DMS53 (cell line): Measurements from ENCODE around the gene USP25.
"Not testable (repeated sequence)": the region's sequence is repeated elsewhere in the genome, so short reads cannot be mapped to it uniquely, and the experiment has no call there.

Experiments used
- DNase-seq: peaks from one replicate; lab custom pipeline; 2025; lab: John Stamatoyannopoulos, UW

The USP25 gene

GRCh38 chr21:15731243-15731613 lies 1.4 kb downstream of the USP25 start:
- DNase-seq, result peak; percentile 32

- DNase-seq, result peak; percentile 68
Measured at GRCh38 chr21:15732290-15732995, 2.7 kb downstream of the USP25 start.

- no peak for DNase-seq
Measured at GRCh38 chr21:15732996-15733329, 3.2 kb downstream of the USP25 start.

- no peak for DNase-seq
Measured at GRCh38 chr21:15735409-15735808, 5.6 kb downstream of the USP25 start.

- peak; percentile 48 for DNase-seq
Measured at GRCh38 chr21:15735931-15736330, 6.1 kb downstream of the USP25 start.

GRCh38 chr21:15738779-15739178 lies 9.0 kb downstream of the USP25 start:
- DNase-seq, result not testable (repeated sequence)

GRCh38 chr21:15740383-15740782 lies 10.6 kb downstream of the USP25 start:
- DNase-seq, result no peak

- no peak for DNase-seq
Measured at GRCh38 chr21:15741510-15741909, 11.7 kb downstream of the USP25 start.

GRCh38 chr21:15742052-15742670 lies 12.4 kb downstream of the USP25 start:
- no peak for DNase-seq

- no peak for DNase-seq
Measured at GRCh38 chr21:15742694-15743093, 12.9 kb downstream of the USP25 start.

GRCh38 chr21:15743593-15743992 lies 13.8 kb downstream of the USP25 start:
- no peak for DNase-seq

- no peak for DNase-seq
Measured at GRCh38 chr21:15744926-15745325, 15.1 kb downstream of the USP25 start.

- DNase-seq, result no peak
Measured at GRCh38 chr21:15748586-15748985, 18.8 kb downstream of the USP25 start.

GRCh38 chr21:15749082-15749860 lies 19.5 kb downstream of the USP25 start:
- DNase-seq, result peak; percentile 38

GRCh38 chr21:15749861-15750159 lies 20.0 kb downstream of the USP25 start:
- DNase-seq, result no peak

- DNase-seq, result no peak
Measured at GRCh38 chr21:15751037-15751436, 21.3 kb downstream of the USP25 start.

GRCh38 chr21:15751546-15751945 lies 21.8 kb downstream of the USP25 start:
- DNase-seq, result no peak

- DNase-seq, result no peak
Measured at GRCh38 chr21:15752763-15753407, 23.1 kb downstream of the USP25 start.

GRCh38 chr21:15753741-15754140 lies 24.0 kb downstream of the USP25 start:
- DNase-seq, result no peak

- peak; percentile 55 for DNase-seq
Measured at GRCh38 chr21:15754640-15755039, 24.9 kb downstream of the USP25 start.

- no peak for DNase-seq
Measured at GRCh38 chr21:15755125-15755524, 25.3 kb downstream of the USP25 start.

GRCh38 chr21:15759469-15759868 lies 29.7 kb downstream of the USP25 start:
- DNase-seq, result no peak
